ENCODE data around the gene HAPLN1. TPM values are rescaled to one million over a fixed set of nuclear protein-coding genes. Genes with fewer than 3 reads are reported as not detected.

Gene HAPLN1
- total and polyA plus RNA-seq, 10 of the 15 experiments (the other 5 are each of a cell fraction or from before 2014, with no cell fraction given) = 0.05 to 0.21 (median 0.17) TPM; not detected in 2

DNA sequence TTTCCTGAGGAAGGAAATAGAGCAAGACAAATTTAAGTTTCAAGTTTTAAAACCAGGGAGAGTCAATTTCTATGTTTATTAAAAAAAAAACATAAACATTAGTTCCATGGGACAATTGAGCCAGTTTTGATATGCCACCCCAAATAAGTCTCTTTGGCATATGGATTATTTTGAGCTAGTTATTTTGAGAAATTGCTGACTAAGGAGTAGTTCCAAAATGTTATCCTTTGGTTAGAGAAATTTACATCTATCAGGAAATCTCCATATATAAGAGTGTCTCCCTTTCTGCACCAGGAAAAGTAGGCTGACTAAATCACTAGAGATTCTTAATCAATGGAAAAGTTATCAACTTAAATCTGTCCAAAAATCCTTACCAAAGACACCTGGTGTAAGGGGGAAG is 105.8 kb downstream of the HAPLN1 start:
- ChIA-PET POLR2A (no interaction called here), SMC1A (ENCODE audit: uncharacterized antibody, unreplicated experiment) (interaction anchor here (0.9 kb wide), 1 partner anchor 12 kb away, joined by 3 read pairs; no protein-coding TSS in a partner anchor), RAD21 (ENCODE audit: unreplicated experiment) (no interaction called here), CTCF (interaction anchor here (0.9 kb wide), 1 partner anchor 18 kb away, joined by 3 read pairs; no protein-coding TSS in a partner anchor)
- TF ChIP-seq IKZF1 (conservative IDR thresholded peaks at IDR 0.05) = no peak
- no peak for TF ChIP-seq ZSCAN29 (IDR thresholded peaks at IDR 0.05)
- TF ChIP-seq ZNF274 (IDR thresholded peaks at IDR 0.05; ENCODE audit: insufficient read depth, insufficient read length) = no peak
- TF ChIP-seq, protein P1, sequence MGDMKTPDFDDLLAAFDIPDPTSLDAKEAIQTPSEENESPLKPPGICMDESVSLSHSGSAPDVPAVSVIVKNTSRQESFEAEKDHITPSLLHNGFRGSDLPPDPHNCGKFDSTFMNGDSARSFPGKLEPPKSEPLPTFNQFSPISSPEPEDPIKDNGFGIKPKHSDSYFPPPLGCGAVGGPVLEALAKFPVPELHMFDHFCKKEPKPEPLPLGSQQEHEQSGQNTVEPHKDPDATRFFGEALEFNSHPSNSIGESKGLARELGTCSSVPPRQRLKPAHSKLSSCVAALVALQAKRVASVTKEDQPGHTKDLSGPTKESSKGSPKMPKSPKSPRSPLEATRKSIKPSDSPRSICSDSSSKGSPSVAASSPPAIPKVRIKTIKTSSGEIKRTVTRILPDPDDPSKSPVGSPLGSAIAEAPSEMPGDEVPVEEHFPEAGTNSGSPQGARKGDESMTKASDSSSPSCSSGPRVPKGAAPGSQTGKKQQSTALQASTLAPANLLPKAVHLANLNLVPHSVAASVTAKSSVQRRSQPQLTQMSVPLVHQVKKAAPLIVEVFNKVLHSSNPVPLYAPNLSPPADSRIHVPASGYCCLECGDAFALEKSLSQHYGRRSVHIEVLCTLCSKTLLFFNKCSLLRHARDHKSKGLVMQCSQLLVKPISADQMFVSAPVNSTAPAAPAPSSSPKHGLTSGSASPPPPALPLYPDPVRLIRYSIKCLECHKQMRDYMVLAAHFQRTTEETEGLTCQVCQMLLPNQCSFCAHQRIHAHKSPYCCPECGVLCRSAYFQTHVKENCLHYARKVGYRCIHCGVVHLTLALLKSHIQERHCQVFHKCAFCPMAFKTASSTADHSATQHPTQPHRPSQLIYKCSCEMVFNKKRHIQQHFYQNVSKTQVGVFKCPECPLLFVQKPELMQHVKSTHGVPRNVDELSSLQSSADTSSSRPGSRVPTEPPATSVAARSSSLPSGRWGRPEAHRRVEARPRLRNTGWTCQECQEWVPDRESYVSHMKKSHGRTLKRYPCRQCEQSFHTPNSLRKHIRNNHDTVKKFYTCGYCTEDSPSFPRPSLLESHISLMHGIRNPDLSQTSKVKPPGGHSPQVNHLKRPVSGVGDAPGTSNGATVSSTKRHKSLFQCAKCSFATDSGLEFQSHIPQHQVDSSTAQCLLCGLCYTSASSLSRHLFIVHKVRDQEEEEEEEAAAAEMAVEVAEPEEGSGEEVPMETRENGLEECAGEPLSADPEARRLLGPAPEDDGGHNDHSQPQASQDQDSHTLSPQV (IDR thresholded peaks at IDR 0.05) = no peak
- no peak for TF ChIP-seq TBL1XR1 (IDR thresholded peaks at IDR 0.05; ENCODE audit: low read depth, low read length)
- no peak for TF ChIP-seq EED (IDR thresholded peaks at IDR 0.05; ENCODE audit: low read depth)
- Histone ChIP-seq H3K4me1 (ENCODE audit: control insufficient read depth, insufficient read depth, low read length) (no peaks in the 10 kb centered on the region), H3K27me3 (replicated peaks in 1 of 2; ENCODE audit: control insufficient read depth in 2 of 2, insufficient read depth in 2 of 2, low read length in 1 of 2) (no peaks in the 10 kb centered on the region), H3K36me3 (ENCODE audit: control insufficient read depth in 2 of 2, insufficient read depth in 2 of 2, low read length in 1 of 2) (no peaks in the 10 kb centered on the region), H3K79me2 (ENCODE audit: control insufficient read depth, insufficient read depth, low read length) (no peaks in the 10 kb centered on the region), H3K27ac (ENCODE audit: control insufficient read depth, insufficient read depth) (no peak overlapping the region), H3K9me3 (replicated peaks; ENCODE audit: control insufficient read depth, insufficient read depth, low read length) (no peaks in the 10 kb centered on the region), H2AFZ (ENCODE audit: control insufficient read depth, low read depth, low read length) (no peak overlapping the region), H3K4me3 (no peak overlapping the region), H4K20me1 (ENCODE audit: control insufficient read depth, insufficient read depth) (no peaks in the 10 kb centered on the region), H3K9ac (ENCODE audit: control insufficient read depth, insufficient read depth, low read length) (no peak overlapping the region), H3K4me2 (ENCODE audit: control insufficient read depth, insufficient read depth) (no peak overlapping the region)
- in situ Hi-C loops (cut with MboI) = no loop called here
- intact Hi-C loops (cut with micrococcal nuclease; ENCODE audit: unreplicated experiment) = no loop called here
- DNase-seq (ENCODE audit: low read depth, low spot score) (no peak), ATAC-seq (no peak), FAIRE-seq (no peak)
- BruUV-seq (replicated peaks) = no TSS peak

Measured in GM12878 (cell line).